Lung microvascular endothelial cell (primary cell): Measurements from ENCODE around the gene DNASE1L1. TPM values are rescaled to one million over a fixed set of nuclear protein-coding genes. Genes with fewer than 3 reads are reported as not detected.
"Not testable (repeated sequence)": the region's sequence is repeated elsewhere in the genome, so short reads cannot be mapped to it uniquely, and the experiment has no call there.

Experiments used
- DNase-seq, 2 donors: peaks; one replicate each; pipeline versions ENCODE4 v3.0.0 to v3.0.0-alpha.2; 2010; ENCODE audit warnings: low read depth in 2 of 2
- total RNA-seq: library from RNA; depleted of rRNA; stranded (reverse); fragments of >200 nt; gene quantifications from 2 replicates; pipeline ENCODE4 v1.2.1, GENCODE V29; 2014

Gene DNASE1L1
- total RNA-seq, 1 donor from 2014 or later = 86.3 TPM

DNA sequence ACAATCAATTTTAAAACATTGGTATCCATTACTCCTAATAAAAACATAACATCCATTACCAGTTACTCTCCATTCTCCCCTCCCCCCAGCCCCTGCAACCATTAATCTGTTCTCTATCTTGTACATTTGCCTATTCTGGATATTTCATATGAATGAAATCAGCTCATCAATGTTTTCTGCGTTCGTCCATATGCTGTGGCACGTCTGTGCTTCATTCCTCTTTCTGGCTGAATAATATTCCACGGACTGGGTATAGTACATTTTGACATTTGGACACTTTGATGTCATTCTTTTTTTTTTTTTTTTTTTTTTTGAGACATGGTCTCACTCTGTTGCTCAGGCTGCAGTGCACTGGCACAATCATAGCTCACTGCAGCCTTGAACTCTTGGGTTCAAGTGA lies 5.2 kb downstream of the DNASE1L1 start:
- DNase-seq = no peak

DNA sequence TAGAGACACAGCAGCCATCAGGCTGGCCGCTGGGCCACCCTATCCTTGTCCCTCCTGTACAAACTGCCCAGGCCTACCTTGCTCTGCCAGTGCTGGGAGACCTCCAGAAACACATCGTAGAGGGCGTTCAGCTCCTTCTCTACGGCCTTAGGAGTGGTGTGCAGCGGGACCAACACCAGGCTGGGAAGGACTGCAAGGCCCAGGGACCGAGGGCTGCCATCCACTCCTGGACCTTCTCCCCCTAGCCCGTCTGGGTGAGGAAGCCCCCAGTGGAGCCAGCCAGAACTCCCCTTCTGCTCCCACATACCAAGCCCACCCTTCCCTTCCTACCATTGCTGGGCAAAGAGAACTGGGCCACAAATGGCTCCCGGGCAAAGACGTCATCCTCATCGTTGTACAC lies 5.9 kb downstream of the DNASE1L1 start:
- no peak for DNase-seq

DNA sequence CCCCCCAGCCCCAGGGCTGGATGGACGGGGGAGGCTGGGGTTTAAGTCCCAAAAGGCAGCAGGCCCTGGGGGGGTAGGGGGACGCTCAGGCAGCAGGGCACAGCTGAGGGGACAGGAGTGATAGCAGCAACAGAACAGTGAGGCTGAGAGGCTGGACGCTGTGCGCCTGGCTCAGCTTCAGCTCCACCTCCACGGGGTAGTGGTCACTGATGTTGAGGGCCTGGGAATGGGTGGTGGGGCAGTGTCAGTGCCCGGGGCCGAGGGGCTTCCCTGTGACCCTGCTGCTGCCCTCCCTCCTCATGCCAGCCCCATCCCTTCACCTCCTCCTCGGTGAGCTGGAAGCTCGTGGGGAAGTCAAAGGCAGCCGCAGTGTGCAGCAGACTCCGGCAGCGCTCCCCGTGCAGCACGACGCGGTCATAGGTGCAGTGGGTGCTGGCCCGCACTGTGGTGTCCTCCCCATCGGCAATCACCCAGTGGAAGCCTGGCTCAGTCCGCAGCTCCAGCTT lies 6.4 kb downstream of the DNASE1L1 start:
- no peak for DNase-seq

DNA sequence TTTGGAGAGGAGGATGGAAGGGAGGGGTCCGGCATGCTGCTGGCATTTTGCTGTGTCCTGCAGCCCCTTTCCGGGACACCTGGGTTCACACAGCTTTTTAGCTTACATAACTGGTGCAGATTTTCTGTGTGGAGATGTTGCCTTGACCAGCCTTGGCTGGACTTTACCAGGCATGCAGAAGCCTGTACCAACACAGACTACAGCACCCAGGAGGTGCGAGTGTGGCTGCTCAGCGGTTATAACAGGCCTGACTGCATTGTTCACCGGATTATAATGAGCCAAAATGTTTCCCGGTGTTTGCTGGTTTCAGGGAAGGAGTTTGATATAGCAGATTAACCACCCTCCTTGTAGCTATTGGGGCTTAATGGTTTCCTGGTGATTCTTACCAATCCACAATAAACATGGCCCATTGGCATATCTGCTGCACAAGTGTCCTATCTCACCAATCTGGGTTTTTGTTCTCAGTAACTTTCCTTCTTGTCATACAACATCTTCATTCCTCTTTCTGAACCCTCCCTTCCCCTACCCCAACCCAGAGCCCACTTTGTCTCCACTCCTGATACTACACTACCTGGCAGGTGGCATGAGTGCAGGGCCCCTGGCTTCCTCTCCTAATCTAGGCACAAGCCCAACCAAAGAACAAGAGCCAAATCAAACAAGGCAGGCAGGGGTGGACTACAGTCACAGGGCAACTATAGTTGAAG lies 7.0 kb downstream of the DNASE1L1 start:
- DNase-seq = peak in 1 of 2 donors; percentile 35

DNA sequence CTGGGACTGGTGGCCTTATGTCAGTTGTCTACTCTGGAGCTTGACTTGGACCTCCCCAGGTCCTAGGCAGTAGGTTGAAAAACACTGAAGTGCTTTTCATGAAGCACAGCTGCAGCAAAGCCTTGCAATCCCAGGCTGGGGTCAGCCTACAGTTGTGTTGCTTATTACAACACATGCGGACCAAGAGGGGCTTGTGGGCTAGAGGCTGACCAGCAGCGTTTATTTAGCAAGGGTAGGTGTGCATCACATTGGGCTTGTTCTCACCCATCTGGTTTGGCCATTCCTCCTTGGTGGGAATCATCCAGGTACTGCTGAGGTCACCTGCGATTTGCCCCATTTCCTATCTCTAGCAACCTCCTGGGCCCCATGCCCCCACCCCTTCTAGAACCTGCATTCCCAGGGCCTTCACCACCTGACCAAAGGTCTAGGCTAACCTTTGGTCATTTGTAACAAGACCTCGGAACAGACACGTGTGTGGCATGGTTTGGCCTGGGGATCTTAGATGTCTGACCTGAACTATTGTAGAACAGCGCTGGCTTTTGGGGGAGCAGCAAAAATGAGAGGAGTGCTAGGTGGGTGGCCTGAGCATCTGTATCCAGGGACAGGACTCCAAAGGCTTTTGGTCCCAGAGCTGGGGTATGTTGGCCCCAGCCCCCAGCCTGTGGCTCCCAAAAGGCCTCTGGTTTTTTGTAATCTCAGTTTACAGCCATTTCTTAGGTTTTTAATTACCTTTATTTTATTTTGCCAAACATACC lies 7.8 kb downstream of the DNASE1L1 start:
- DNase-seq = no peak

DNA sequence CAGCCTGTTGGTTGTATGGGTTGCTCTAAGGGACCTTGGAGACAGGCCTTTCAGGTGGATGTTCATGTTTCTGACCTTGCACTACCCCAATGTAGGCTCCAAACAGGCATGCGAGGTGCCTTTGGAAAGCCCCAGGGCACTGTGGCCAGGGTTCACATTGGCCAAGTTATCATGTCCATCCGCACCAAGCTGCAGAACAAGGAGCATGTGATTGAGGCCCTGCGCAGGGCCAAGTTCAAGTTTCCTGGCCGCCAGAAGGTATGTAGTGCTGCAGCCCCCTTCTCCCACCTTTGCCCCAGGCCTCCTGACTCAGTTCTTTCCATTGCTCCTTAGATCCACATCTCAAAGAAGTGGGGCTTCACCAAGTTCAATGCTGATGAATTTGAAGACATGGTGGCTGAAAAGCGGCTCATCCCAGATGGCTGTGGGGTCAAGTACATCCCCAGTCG lies 8.7 kb downstream of the DNASE1L1 start:
- DNase-seq = not testable (repeated sequence)

DNA sequence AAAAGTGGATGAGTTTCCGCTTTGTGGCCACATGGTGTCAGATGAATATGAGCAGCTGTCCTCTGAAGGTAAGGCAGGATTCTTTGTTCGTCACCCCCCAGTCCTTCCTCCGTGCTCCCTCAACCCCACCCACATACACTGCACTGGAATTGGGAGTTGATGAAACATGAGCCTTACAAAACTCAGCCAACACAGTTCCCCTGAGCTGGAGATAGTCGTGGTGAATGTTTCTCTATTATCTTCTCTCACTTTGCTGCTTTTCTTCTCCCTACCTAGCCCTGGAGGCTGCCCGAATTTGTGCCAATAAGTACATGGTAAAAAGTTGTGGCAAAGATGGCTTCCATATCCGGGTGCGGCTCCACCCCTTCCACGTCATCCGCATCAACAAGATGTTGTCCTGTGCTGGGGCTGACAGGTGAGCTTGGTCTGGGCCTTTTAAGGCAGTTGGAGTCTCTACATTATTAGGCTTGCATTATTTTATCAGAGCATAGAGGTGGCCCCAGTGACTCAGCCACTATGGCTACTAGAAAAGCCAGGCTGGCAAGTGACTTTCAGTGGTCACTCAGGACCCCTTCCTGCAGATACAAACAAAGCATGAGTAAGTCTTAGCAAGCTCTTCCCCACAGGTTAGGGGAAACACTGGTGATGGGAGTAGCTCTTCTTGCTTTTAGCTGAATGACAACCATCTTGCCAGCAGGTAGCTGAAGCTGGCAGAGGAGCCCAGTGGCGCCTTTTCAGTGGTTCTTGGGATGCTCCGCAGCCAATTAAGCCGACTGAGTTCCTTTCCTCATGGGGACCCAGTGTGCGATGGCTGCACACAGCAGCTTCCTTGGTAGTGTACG lies 9.3 kb downstream of the DNASE1L1 start:
- DNase-seq = no peak

DNA sequence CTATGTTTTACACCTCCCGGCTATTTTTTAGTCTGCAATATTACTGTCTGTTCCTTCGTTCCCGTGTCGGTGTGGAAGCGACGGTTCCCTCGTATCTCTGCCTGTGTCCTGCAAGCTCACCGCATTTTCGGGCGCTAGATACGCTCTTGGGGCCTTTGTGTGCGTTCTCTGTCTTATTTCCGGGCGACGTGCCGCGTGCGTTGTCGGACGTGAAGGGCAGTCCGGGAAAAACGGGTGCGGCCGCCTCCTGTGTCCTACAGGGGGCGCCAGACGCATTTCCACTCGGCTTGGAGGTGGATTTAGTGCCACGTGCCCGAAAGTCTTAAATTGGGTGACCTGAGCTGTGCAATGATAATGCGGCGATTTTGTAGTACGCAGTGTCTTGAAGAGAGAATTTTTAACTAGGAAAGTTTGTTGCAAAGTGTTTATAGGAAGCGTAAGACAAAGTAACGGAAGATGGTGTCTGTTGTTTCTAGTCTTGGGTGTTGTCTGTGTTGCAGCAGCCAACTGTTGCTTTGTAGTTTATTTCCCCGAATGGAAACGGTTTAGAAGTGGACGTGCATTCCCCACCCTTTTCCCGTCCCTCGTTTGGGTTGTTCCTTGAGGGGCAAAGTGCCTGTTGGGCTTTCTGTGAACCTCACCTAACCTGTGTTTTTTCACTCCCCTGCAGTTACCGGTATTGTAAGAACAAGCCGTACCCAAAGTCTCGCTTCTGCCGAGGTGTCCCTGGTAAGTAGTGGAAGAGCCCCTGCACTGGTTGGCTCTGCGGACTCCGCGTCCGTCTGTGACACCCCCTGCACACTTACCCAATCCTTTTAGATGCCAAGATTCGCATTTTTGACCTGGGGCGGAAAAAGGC lies 10.2 kb downstream of the DNASE1L1 start:
- peak; percentile 87 to 91 for DNase-seq

DNA sequence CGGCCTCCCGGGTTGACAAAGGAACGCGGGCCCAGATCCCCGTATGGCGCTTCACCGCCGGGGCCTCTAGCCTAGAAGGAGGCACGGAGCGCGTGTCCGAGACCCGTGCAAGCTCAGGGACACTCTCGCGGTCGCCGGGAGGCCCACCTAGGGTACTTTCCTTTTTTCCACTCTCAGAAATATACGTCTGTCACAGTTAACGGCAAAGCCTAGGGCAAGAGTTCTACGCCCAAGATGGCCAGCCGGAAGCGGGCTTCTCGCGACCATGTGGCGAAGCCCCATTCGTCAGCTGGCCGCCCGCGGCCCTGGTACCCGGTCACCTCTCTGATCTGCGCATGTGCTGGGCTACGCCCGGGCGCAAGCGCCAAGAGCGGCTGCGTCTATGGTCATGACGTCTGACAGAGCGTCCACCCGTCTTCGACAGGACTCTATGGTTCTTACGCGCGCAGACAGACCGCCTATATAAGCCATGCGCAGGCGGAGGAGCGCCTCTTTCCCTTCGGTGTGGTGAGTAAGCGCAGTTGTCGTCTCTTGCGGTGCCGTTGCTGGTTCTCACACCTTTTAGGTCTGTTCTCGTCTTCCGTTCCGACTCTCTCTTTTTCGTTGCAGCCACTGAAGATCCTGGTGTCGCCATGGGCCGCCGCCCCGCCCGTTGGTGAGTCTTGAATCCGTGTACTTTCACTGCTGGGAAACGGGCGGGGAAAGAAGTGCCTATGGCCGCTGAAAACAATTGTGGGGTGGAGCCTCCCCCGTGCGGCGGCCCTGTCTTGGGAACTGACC lies 11.0 kb downstream of the DNASE1L1 start, which contains the start of gene RPL10:
Gene RPL10 (plus strand): TSS at position 490 of the 780 bp plus-strand sequence. CDS start 143 bp downstream, at position 633.
- DNase-seq = peak; percentile 97 to 98

DNA sequence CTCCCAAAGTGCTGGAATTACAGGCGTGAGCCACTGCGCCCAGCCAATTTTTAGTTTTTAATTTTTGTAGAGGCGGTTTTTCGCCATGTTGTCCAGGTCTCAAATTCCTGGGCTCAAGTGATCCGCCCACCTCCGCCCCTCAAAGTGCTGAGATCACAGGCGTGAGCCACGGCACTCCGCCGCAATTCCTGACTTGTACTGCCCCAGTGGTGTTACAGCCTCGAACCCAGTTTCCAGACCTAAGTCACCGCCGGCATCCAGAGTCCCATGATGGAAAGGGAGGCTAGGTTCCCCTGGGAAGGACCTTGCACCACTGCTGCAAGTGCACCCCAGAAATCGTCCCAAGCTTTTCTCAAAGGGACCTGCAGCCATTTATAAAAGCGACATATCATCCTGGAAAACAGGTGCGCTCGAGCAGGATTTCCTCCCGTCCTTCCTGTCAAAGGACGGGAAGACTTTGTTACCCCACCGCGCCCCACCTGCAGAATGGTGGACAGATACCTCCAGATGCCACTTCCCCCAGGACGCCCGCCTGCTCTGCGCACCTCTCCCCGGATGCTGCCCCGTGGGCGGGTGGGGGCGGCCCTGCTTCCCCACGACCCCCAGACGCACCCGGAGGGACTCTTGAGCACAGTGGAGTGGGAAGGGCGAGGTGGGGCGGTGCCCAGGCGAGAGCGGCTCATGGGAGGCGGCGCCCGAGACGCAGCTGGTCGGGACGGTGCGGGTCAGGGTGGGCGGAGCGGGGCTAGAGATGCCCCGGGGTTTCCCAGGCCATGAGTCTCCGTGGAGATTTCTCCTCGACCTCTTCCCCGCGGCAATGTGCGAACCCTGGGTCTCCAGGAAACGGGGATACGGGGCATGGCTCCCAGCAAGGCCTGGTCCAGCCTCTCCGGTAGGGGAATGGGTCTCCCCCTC lies 11.8 kb downstream of the DNASE1L1 start:
- peak; percentile 53 to 67 for DNase-seq

DNA sequence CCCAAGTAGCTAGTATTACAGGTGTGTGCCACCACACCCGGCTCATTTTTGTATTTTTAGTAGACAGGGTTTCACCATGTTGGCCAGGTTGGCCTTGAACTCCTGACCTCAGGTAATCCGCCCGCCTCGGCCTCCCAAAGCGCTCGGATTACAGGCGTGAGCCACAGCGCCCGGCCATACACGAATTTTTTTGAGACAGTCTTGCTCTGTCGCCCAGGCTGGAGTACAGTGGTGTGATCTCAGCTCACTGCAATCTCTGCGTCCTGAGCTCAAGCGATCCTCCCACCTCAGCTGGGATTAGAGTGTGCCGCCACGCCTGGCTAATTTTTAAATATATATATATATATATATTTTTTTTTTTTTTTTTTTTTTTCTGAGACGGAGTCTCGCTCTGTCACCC lies 12.7 kb downstream of the DNASE1L1 start:
- not testable (repeated sequence) for DNase-seq

DNA sequence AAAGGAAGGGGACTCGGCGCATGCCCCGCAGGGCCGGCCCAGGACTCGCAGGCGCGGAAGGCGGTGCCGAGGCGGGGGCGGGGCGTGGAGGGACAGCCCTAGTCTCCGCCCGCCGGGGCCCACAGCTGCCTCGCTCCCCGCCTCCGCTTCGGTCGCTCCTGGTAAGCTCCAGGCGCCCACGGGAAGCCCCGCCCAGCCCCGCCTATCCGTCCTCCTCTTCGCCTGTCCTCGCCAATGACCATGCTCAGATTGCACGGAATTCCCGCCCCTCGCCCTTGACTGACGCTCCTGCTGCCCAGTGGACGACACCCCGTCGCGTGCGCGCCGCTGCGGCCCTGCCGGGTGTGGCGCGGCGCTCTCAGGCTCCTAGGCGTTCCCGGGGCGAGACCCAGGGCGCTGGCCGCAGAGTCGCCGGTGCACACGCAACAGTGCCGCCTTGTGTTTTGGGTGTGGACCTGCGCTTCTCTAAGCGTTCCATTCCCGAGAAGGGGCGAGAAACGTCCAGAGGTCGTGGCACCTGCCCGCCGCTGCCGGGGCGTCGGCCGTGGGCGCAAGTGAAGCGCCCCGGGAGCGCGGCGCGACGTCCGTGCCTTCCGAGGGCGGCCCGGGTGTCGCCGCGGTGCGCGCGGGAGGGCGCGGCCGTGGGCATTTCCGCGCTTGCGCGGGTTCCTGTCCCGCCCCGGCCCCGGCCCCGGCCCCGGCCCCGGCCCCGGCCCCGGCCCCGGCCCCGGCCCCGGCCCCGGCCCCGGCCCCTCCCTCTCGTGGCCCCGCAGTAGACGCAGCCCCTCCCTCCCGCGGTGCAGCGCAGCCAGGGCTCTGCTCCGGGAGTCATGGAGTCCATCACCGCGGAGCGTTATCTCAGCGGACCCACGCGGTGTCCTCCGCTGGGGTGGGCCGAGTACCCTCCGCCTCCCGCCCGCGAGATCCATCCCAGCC lies 19.0 kb downstream of the DNASE1L1 start:
- not testable (repeated sequence) for DNase-seq

DNA sequence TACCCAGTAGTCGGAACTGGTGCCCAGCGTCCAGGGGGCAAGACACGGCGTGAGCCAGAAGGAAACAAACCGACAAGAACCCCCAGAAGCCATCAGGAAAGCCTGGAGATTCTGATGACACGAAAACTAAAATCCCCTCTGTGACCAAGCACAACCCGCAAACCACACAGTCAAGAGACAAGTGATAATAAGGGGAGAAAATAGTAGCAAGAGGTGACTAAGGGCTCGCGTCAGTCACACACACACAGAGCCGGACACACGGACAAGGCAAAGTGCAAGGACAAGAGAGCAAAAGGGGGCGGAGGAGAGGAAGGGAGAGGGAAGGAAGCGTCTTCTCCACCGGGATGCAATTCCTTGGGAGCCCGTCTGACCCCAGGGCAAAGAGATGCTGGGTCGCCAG lies 20.4 kb downstream of the DNASE1L1 start:
- DNase-seq = not testable (repeated sequence)

DNA sequence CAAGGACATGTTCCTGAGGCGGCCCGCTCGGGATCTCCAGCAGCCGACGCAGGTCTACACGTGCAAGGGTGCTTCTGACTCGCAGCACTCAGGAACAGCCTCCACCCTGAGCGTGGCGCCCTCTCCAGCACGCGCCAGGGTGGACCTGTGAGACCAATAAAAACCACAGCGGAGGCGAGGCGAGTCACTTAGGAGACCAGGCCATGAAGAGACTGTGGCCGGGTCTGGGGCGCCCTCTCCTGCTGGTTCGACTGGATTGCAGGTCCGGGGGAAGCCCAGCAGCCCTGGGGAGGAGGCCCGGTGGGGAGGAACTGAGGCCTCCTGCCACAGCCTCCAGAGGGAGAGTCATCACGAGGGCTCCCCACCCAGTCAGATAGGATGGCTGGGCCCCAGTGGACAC lies 21.0 kb downstream of the DNASE1L1 start:
- not testable (repeated sequence) for DNase-seq

DNA sequence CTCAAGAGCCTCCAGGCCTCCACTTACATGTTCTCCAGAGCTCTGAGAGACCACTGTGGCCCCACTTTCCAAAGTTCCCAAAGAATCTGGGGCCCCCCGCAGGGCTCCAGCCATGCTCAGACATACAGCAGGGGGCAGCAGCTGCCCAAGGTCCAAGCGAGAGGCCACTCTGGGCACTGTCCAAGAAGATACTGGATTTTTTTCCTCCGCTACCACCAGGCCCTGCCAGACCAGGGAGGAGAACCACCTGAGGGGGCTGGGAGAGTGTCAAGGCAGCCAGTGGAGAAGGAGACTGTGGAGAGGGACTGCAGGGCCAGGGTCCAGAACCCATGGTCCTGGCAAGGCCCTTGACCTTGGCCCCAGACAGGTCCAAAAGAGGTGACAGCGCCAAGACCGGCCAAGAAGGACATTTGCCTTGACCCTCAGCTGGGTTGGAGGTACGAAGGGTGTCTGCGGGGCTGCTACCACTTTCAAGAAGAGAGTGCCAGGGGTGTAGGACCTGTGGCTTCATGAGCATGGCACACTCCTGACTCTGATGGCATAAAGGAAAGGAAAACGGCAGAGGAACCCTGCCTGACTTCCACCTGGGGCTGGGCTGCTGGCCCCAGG lies 24.7 kb downstream of the DNASE1L1 start:
- peak; percentile 38 to 49 for DNase-seq

DNA sequence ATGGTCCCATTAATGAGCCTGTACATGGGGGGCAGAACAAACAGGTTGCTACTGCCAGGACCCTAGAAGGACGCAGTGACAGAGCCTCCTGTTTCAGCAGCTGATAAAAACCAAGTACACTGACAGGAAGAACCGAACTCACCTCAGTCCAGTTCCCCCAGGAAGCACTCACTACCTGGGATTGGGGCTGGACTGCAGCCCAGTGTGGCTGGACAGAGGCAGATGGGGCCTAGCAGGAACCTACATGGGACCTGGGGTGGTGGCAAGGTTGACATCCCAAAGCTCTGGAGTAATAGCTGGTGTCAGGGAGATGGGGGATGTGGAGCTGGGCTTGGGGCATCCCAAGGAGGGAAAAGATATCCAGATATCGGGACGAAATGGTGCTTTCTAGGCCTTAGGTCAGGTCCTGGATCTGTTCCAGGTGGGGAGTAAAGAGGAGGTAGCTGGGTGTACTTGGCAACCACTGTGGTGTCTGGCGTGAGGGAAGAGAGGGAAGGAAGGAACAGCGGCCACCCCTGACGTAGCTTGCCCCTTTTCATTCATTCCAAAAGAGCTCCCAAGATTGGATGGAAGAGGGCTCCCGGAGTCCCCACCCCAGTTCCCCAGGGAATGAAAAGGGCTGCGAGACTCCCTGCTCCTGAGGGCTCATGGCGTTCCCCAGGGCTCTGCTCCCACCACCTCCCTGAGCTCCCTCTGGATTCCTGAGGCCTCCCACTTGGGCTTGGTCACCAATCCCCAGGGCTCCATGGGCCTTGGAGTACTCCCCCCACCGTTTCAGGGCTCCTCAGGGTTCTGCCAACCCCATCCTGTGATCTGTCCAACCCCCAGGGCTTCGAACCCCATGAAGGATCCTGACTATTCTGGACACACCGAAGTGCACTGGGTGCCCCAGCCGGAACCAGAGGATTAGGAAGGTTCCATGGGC lies 25.4 kb downstream of the DNASE1L1 start:
- no peak for DNase-seq
